Measurements from ENCODE around the gene FKBP8.
"Not testable (repeated sequence)": the region's sequence is repeated elsewhere in the genome, so short reads cannot be mapped to it uniquely, and the experiment has no call there.

Gene FKBP8

DNA sequence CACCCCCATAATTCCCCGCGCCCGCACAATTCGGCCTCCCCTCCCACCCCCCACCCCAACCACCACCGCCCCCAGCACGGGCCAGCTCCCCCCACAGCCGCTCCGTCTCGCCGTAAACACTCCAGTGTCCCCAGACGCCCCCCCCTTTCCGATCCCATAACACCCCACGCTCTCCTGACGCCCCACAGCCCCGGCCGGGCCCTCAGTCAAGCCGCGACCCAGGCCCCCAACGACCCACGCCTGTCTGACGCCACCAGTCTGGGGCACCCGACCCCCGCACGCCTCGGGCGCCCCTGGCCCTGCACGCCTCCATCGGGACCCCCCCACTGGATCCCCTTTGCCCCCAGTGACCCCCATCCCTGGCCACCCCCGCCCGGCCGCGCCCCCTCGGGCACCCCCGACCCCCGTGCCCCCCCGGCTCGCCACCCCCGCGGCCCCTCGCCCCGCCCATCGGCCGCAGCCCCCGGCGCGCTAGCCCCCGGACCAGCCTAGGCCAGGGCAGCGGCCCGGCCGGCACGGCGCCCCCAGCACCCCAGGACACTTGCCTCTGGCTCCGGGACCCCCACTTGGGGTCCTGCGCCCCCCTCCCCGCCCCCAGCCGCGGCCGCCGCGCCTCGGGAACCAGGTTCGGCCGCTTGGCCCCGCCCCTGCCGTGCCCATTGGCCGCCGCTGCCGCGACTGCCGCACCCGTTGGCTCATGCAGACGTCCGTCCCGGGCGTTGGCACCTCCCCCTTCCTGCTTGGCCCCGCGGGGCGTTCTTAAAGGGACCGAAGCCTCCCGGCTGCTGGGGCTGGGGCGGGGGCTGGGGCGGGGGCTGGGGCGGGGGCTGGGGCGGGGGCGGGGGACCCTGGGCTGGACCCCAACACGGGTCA is at the start of gene FKBP8:
TSS of gene FKBP8 (minus strand) at position 633 of the 873 bp plus-strand sequence. CDS start 1,603 bp downstream, outside the sequence.
- peak; percentile 95 for DNase-seq

GRCh38 chr19:18592732-18593131 is 49.4 kb upstream of the FKBP8 start:
- not testable (repeated sequence) for DNase-seq

DNA sequence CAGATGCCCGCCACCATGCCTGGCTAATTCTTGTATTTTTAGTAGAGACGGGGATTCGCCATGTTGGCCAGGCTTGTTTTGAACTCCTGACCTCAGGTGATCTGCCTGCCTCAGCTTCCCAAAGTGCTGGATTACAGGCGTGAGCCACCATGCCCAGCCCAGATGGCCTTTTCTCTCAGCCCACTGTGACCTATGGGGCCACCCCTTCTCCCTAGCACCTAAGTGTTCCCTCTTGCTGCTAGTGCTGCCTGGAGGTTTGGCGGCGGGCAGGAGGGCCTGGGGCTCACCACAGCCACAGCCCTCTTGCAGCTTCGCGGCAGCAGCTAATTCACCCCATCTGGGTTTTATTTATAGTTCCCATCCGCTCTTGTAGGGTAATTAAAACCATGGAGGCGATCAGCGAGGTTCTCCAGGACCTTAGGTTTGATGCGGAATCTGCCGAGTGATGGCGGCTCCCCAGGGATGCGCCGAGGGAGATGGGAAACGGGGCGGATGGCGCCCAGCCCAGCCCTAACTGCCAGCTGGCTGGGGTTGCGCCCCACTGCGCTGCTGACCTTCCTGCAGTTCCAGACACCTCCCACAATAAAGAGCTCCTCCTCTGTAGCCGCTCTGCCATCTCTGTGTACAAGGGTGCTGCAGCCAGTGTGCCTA is 48.5 kb upstream of the FKBP8 start:
- no peak for DNase-seq

GRCh38 chr19:18590273-18591272 is 47.2 kb upstream of the FKBP8 start:
- peak; percentile 38 for DNase-seq

- peak; percentile 67 for DNase-seq
Observed at GRCh38 chr19:18589380-18590272, 46.3 kb upstream of the FKBP8 start.

DNA sequence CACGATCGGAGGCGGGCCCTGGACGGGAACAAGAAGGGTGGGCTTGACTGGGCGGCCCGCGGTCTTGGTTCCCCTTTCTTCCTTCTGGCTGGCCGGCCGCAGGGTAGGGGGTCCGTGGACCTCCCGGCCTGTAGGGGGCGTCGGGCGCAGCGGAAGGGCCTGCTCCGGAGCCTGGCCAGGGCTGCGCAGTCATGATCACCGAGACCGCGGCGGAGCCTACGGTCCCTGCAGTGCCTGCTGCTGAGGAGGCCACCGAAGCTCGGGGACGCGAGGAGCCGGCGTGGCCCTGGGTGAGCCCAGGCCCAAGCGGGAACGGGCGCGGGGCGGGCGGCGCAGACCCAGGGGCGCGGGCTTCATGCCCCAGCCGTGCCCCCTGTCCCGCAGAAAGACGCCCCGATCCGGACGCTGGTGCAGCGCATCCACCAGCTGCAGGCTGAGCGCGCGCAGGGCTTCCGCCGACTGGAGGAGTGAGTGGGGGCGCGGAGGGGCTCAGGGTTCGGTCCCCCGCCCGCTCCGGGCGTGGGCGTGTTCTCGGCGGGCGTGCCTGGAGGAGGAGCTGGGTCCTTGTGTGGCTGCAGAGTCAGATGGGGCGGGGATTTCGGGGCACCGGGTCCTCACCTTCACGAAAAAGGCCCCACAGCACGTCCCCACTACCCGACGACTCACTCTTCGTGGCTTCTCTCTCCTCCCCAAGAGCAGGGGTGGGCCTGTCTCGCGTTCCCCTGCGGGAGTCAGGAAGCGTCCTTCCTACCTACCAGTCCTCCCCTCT is 45.4 kb upstream of the FKBP8 start, which contains the start of gene REX1BD:
TSS of gene REX1BD (plus strand) at position 188 of the 769 bp plus-strand sequence. CDS start at position 192, 4 bp downstream.
- peak; percentile 91 for DNase-seq

DNA sequence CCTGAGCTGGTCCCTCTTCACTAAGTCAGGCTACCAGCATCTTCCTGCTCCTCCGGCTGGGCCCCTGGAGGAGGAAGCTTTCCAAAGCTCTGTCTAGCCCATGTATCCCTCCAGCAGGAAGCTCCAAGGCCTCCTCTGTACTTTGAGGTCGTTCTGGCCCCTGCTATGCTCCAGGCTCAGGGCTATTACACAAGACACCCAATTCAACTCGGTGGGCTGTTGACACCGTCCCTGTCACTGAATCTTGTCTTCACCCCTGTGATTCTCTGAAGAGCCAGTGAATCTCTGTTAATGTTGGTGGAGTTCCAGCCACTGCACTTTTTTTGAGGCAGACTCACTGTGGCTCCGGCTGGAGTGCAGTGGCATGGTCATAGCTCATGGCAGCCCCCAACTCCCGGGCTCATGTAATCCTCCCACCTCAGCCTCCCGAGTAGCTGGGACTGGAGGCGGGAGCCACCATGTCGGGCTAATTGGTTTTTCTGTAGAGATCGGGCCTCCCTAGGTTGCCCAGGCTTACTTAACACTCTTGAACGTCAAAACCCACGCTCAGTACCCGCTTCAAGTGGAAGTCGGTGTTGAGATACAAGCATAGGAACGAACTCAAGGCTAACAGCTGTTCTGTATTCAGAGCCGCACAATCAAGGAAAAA is 44.7 kb upstream of the FKBP8 start:
- DNase-seq: no peak

GRCh38 chr19:18587561-18587960 is 44.2 kb upstream of the FKBP8 start:
- DNase-seq: no peak

- DNase-seq: peak; percentile 74
Observed at GRCh38 chr19:18586306-18586705, 42.9 kb upstream of the FKBP8 start.

DNA sequence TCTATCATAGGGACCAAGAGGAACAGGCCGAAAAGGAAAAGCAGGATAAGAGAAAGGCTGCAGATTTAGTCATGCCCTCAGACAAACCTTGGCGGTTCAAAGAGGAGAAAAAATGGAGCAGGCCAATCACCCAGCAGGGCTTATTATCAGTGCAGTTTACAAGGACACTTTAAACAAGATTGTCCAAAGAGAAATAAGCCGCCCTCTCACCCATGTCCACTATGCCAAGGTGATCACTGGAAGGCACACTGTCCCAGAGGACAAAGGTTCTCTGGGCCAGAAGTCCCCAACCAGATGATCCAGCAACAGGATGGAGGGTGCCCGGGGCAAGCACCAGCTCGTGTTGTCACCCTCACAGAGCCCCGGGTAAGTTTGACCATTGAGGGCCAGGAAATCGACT is 36.9 kb upstream of the FKBP8 start:
- DNase-seq: no peak

GRCh38 chr19:18577365-18577914 is 34.1 kb upstream of the FKBP8 start:
- DNase-seq: no peak

DNA sequence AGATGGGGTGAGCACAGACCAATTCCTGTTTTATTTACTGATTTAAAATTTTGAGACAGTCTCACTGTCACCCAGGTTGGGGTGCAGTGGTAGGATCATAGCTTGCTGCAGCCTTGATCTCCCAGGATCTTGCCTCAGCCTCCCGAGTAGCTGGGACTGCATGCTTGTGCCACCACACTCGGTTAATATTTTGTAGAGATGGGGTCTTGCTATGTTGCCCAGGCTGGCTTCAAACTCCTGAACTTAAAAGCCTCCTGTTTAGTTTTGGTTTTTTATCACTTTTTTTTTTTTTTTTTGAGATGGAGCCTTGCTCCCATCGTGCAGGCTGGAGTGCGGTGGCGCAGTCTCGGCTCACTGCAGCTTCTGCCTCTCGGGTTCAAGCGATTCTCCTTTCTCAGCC is 33.0 kb upstream of the FKBP8 start:
- DNase-seq: no peak

DNA sequence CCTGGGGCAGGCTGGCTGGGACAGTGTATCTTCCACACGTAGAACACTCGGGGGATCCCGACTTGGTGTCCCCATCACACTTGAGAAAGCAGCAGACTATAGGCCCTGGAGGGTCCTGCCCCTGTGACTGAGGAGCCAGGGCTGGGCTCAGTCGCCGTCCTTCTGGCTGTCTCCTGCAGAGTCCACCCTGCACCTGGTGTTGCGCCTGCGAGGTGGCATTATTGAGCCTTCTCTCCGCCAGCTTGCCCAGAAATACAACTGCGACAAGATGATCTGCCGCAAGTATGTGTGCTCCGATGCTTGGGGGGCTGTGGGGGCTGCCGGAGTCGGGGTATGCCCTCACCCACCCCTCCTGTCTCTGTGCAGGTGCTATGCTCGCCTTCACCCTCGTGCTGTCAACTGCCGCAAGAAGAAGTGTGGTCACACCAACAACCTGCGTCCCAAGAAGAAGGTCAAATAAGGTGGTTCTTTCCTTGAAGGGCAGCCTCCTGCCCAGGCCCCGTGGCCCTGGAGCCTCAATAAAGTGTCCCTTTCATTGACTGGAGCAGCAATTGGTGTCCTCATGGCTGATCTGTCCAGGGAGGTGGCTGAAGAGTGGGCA is 31.4 kb upstream of the FKBP8 start:
- DNase-seq: no peak

DNA sequence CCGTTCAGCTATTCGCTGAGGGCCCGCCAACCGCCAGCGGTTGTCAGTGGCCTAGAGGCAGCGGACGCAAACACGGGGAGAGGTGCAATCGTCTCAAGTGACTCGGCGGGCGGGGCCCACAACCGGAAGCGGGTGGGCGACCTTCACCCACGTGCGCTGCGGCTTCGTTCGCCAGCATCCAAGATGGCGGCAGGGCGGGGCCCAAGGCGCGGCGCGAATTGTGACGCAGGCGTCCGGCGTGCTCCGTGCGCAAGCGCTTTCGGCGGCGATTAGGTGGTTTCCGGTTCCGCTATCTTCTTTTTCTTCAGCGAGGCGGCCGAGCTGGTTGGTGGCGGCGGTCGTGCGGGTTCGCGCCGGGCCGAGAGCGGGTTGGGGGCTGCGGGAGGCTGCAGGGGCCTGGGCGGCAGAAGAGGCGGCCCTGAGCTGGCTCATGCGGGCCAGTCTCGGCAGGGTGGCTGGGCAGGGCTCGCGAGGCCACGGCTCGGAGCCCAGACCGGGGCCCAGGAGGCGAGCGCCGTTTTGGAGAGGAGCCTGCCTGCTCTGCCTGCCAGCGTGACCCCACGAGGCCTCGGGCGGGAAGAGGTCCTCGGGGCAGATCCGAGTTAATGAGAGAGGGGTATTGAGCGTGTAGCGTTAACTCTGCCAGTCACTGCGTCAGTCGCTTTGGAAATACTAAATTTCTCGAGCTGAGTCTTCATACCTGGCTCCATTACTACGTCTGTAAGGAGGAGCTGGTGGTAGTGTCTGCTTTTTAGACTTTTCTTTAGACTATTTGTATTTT is 28.4 kb upstream of the FKBP8 start, which contains the start of gene UBA52:
TSS of gene UBA52 (plus strand) at position 294 of the 781 bp plus-strand sequence. CDS start 1,444 bp downstream, outside the sequence.
- DNase-seq: peak; percentile 100

GRCh38 chr19:18568367-18568766 is 25.0 kb upstream of the FKBP8 start:
- DNase-seq: no peak

GRCh38 chr19:18566953-18567352 is 23.6 kb upstream of the FKBP8 start:
- no peak for DNase-seq

DNA sequence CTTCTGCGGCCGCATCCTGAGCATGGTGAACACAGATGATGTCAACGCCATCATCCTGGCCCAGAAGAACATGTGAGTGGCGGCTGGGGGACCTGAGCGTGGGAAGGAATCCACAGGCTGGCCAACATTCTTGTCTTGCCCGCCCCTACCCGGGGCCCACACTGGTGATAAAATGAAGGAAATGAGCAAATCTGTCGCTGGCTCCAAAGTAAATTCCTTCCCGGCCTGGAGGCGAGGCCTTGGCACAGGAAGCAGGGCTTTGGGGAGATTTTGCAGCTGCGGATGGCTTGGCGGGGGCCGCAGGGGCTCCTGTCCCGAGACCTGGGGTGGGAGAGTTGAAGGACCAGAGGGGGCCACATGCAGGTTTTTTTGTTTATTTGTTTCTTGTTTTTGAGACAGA is 18.7 kb upstream of the FKBP8 start:
- no peak for DNase-seq

- DNase-seq: no peak
Observed at GRCh38 chr19:18559685-18560084, 16.3 kb upstream of the FKBP8 start.

- no peak for DNase-seq
Observed at GRCh38 chr19:18558604-18559003, 15.2 kb upstream of the FKBP8 start.

Data from suppressor macrophage treated with lipopolysaccharide for 4 hours (primary cell).